OCI-LY1 (cell line): Measurements from ENCODE around the gene SCML1.

Source experiments
- H2AFZ ChIP-seq: fragments of 200-600 bp; sonication (generic), shearing (Covaris generic); 2 replicates; pipeline ENCODE4 v1.6.0; 2014; ENCODE audit warnings: antibody characterized with exemption, mild to moderate bottlenecking, low read length
- H3F3A ChIP-seq: fragments of 200-600 bp; sonication (generic), shearing (Covaris generic); 2 replicates; pipeline ENCODE4 v1.6.0; 2014; ENCODE audit warnings: mild to moderate bottlenecking, antibody characterized with exemption, low read length, moderate library complexity; ENCODE audit not compliant: insufficient read depth
- H3K27ac ChIP-seq: fragments of 200-600 bp; sonication (generic); 2 replicates; pipeline ENCODE4 v1.5.1; 2014; ENCODE audit warnings: low read length, mixed run types, mild to moderate bottlenecking, low read depth; ENCODE audit not compliant: poor library complexity, severe bottlenecking
- H3K27me3 ChIP-seq: fragments of 200-600 bp; sonication (generic); 2 replicates; pipeline ENCODE4 v1.6.0; 2014; ENCODE audit warnings: antibody characterized with exemption, mild to moderate bottlenecking, low read length, moderate library complexity; ENCODE audit not compliant: insufficient read depth
- H3K36me3 ChIP-seq: fragments of 200-600 bp; sonication (generic); 2 replicates; pipeline ENCODE4 v1.6.1; 2014; ENCODE audit warnings: mild to moderate bottlenecking, antibody characterized with exemption, low read length, moderate library complexity, mixed read lengths; ENCODE audit not compliant: insufficient read depth
- H3K4me1 ChIP-seq: fragments of 200-600 bp; sonication (generic); 2 replicates; pipeline ENCODE4 v1.5.1; 2014; ENCODE audit warnings: mild to moderate bottlenecking, low read length, moderate library complexity; ENCODE audit not compliant: insufficient read depth, severe bottlenecking
- H3K4me2 ChIP-seq: fragments of 200-600 bp; sonication (generic), shearing (Covaris generic); 2 replicates; pipeline ENCODE4 v1.6.1; 2014; ENCODE audit warnings: low read length
- H3K4me3 ChIP-seq: fragments of 200-600 bp; sonication (generic); 2 replicates; pipeline ENCODE4 v1.5.1; 2014; ENCODE audit warnings: low read length, low read depth, mild to moderate bottlenecking, mixed read lengths; ENCODE audit not compliant: poor library complexity, severe bottlenecking
- H3K79me2 ChIP-seq: fragments of 200-600 bp; shearing (Covaris generic); 2 replicates; pipeline ENCODE4 v1.6.1; 2016; ENCODE audit warnings: mixed run types, low read length, mixed read lengths; ENCODE audit not compliant: insufficient read depth
- H3K9ac ChIP-seq: fragments of 200-600 bp; sonication (generic), shearing (Covaris generic); 2 replicates; pipeline ENCODE4 v1.6.1; 2014; ENCODE audit warnings: mild to moderate bottlenecking, low read length, mixed read lengths
- H3K9me2 ChIP-seq: fragments of 200-600 bp; sonication (generic), shearing (Covaris generic); 2 replicates; pipeline ENCODE4 v1.6.1; 2014; ENCODE audit warnings: low read depth, mild to moderate bottlenecking, low read length, mixed read lengths
- H3K9me3 ChIP-seq: fragments of 200-600 bp; shearing (Covaris generic); 2 replicates; pipeline ENCODE4 v1.6.1; 2014; ENCODE audit warnings: low read length, mixed read lengths
- H4K20me1 ChIP-seq: fragments of 200-600 bp; sonication (generic), shearing (Covaris generic); 2 replicates; pipeline ENCODE4 v1.6.0; 2016; ENCODE audit warnings: mild to moderate bottlenecking, low read length; ENCODE audit not compliant: insufficient read depth
- EZH2 ChIP-seq: fragments of 200-600 bp; sonication (generic), shearing (Covaris generic); IDR thresholded peaks from 2 replicates; pipeline ENCODE4 v1.8.0; 2017; ENCODE audit warnings: borderline replicate concordance, mixed run types, mild to moderate bottlenecking, antibody characterized with exemption, low read length, moderate library complexity, mixed read lengths
- TF ChIP-seq, protein P1 (sequence below): fragments of 200-600 bp; sonication (generic), shearing (Covaris generic); IDR thresholded peaks from 2 replicates; pipeline ENCODE4 v1.5.1; 2017; ENCODE audit warnings: mild to moderate bottlenecking, antibody characterized with exemption, low read length, moderate library complexity, mixed read lengths

The SCML1 gene

DNA sequence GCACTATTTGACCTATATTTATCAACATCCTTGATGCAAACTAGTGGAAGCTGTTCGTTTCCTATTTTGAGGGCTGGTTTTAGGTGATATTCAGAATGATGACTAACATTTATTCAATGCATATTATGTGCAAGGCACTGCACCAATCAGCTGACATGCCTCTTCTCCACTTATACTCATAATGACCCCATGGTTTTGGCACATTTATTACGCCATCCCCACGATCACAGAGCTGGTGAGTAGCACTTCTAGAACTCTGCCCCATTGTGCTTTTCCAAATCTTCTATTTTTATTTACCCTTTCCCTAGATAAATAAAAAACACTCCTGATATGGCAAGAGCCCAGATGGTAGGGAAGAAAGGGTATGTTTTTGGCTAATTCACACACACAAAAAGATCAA is 13.1 kb downstream of the SCML1 start:
- Histone ChIP-seq H3K27me3 (no peaks in the 10 kb centered on the region), H3K4me1 (no peaks in the 10 kb centered on the region), H3K4me2 (no peak overlapping the region), H4K20me1 (no peaks in the 10 kb centered on the region), H3K9me3 (no peaks in the 10 kb centered on the region), H3K9ac (no peak overlapping the region), H3K27ac (no peak overlapping the region), H3K4me3 (no peak overlapping the region), H3K79me2 (no peaks in the 10 kb centered on the region), H3K9me2 (no peaks in the 10 kb centered on the region), H3K36me3 (no peaks in the 10 kb centered on the region), H2AFZ (no peak overlapping the region), H3F3A (no peaks in the 10 kb centered on the region)
- TF ChIP-seq, protein P1, sequence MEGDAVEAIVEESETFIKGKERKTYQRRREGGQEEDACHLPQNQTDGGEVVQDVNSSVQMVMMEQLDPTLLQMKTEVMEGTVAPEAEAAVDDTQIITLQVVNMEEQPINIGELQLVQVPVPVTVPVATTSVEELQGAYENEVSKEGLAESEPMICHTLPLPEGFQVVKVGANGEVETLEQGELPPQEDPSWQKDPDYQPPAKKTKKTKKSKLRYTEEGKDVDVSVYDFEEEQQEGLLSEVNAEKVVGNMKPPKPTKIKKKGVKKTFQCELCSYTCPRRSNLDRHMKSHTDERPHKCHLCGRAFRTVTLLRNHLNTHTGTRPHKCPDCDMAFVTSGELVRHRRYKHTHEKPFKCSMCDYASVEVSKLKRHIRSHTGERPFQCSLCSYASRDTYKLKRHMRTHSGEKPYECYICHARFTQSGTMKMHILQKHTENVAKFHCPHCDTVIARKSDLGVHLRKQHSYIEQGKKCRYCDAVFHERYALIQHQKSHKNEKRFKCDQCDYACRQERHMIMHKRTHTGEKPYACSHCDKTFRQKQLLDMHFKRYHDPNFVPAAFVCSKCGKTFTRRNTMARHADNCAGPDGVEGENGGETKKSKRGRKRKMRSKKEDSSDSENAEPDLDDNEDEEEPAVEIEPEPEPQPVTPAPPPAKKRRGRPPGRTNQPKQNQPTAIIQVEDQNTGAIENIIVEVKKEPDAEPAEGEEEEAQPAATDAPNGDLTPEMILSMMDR = no peak
- TF ChIP-seq EZH2 = no peak

DNA sequence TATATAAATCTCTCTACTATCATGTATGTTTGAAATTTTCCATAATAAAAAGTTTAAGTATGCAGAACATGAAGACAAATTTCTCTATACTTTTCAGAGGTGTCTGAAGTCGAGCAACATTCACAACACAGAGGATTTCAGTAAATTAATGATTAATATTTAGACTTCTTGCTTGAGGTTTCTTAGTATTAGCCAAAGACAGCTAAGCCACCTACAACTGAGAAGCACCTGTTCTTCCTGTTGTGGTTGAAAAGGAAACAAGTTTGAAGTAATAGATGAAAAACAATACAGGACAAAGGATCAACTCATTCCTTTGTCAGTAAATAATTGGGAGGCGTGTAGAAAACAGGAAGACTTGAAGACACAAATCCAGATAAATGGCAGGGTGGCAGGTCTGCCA is 21.1 kb downstream of the SCML1 start:
- no peaks in the 10 kb centered on the region for H3K36me3 ChIP-seq
- no peaks in the 10 kb centered on the region for H4K20me1 ChIP-seq
- no peaks in the 10 kb centered on the region for H3K79me2 ChIP-seq
- no peaks in the 10 kb centered on the region for H3K9me2 ChIP-seq
- no peaks in the 10 kb centered on the region for H3K27me3 ChIP-seq
- no peaks in the 10 kb centered on the region for H3K9me3 ChIP-seq
- no peak overlapping the region for H3K4me2 ChIP-seq
- H3F3A ChIP-seq = no peaks in the 10 kb centered on the region
- no peak overlapping the region for H2AFZ ChIP-seq
- no peaks in the 10 kb centered on the region for H3K4me1 ChIP-seq
- H3K27ac ChIP-seq = no peak overlapping the region
- no peak overlapping the region for H3K4me3 ChIP-seq
- TF ChIP-seq EZH2 = no peak
- TF ChIP-seq, protein P1 = no peak
- H3K9ac ChIP-seq = no peak overlapping the region

DNA sequence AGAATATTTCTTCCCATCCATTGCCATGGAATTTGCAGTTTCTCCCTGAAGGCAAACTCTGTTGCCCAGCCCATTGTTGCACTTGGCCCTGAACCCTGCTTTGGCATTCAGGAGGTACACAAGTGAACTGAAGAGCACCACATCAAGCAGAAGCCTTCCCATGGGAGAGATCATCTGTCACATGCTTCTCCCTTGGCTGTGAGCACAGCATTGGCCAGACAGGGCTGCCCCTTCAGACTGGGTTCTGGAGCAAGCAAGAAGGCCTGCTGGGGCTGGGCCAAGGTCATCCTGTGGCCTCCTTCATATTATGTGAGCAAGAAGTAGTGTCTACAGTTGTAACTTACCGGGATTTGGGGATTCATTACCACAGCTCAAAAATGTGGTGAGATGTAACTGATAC is 22.7 kb downstream of the SCML1 start:
- Histone ChIP-seq H3K9ac (no peak overlapping the region), H3K27me3 (no peaks in the 10 kb centered on the region), H3K4me1 (no peaks in the 10 kb centered on the region), H3K36me3 (no peaks in the 10 kb centered on the region), H3K9me3 (no peaks in the 10 kb centered on the region), H3K27ac (no peak overlapping the region), H3F3A (no peaks in the 10 kb centered on the region), H3K79me2 (no peaks in the 10 kb centered on the region), H3K4me2 (no peak overlapping the region), H3K4me3 (no peak overlapping the region), H4K20me1 (no peaks in the 10 kb centered on the region), H2AFZ (no peak overlapping the region), H3K9me2 (no peaks in the 10 kb centered on the region)
- TF ChIP-seq EZH2 = no peak
- TF ChIP-seq, protein P1 = no peak
